SJSA1 (cell line): ENCODE data around the gene BCL2L15. TPM values are rescaled to one million over a fixed set of nuclear protein-coding genes. Genes with fewer than 3 reads are reported as not detected.

Experiments
- DNase-seq, 2 experiments: peaks; one replicate each; pipeline ENCODE4 v3.0.0-alpha.2; 2015 to 2020; ENCODE audit warnings: low spot score in 2 of 2, low read depth in 1 of 2
- H3K27ac ChIP-seq: fragments of 250-450 bp; sonication (Bioruptor Pico); 2 replicates; pipeline ENCODE4 v1.5.1; 2020; ENCODE audit warnings: mild to moderate bottlenecking, moderate library complexity
- H3K27me3 ChIP-seq: fragments of 250-450 bp; sonication (Bioruptor Pico); replicated peaks from 2 replicates; pipeline ENCODE4 v1.5.1; 2020; ENCODE audit warnings: mild to moderate bottlenecking, moderate library complexity
- H3K36me3 ChIP-seq: fragments of 250-450 bp; sonication (Bioruptor Pico); 2 replicates; pipeline ENCODE4 v1.5.1; 2020; ENCODE audit warnings: mild to moderate bottlenecking
- H3K4me1 ChIP-seq: fragments of 250-450 bp; sonication (Bioruptor Pico); replicated peaks from 2 replicates; pipeline ENCODE4 v1.6.1; 2021; ENCODE audit warnings: mild to moderate bottlenecking
- H3K4me3 ChIP-seq: fragments of 250-450 bp; sonication (Bioruptor Pico); 2 replicates; pipeline ENCODE4 v1.5.1; 2020; ENCODE audit warnings: mild to moderate bottlenecking
- H3K9me3 ChIP-seq: fragments of 250-450 bp; sonication (Bioruptor Pico); replicated peaks from 2 replicates; pipeline ENCODE4 v1.5.1; 2020; ENCODE audit warnings: mild to moderate bottlenecking
- total RNA-seq: library from RNA; depleted of rRNA; stranded (reverse); fragments of >200 nt; shearing (Covaris generic); gene quantifications from 2 replicates; pipeline ENCODE4 v1.2.3, GENCODE V29; 2014

The BCL2L15 gene
- total RNA-seq, 1 experiment from 2014 or later = 0.13 TPM

DNA sequence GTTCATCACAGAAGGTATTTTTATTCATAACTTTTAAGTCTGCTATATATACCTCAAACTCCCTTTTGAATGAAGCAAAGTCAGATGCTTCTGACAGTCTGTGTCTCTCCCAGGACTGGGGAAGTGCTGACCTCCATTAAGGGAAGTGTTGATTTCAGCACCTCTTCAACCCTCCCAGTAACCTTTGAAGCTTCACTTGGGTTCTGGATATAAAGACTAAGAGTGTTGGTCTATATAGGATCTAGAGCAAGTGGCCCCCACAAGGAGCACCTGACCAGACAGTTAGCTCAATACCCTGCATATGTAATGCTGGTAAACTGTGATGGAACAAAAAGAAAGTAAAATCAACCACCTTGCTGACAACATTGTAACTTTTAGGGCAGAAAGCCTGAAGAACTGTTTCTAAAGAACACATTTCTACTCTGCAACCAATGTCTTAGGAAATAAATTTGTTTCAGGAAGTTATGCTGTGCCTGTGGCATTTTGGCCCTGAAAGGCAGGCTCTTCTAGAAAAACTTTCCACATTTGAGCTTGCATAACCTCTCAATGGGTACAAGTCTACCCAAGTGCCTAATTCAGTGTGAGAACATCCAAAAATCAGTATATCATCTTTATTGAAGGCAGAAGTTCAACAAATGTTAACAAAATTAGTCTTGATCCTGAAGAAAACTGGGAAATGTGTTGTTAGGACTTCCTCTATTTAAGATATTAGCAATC lies 15.0 kb downstream of the BCL2L15 start:
- no peaks in the 10 kb centered on the region for H3K36me3 ChIP-seq
- no peak overlapping the region for H3K27ac ChIP-seq
- no peaks in the 10 kb centered on the region for H3K9me3 ChIP-seq
- H3K4me1 ChIP-seq = peaks cover 27% of the 10 kb centered on the region
- no peak overlapping the region for H3K4me3 ChIP-seq
- DNase-seq = no peak
- no peaks in the 10 kb centered on the region for H3K27me3 ChIP-seq

DNA sequence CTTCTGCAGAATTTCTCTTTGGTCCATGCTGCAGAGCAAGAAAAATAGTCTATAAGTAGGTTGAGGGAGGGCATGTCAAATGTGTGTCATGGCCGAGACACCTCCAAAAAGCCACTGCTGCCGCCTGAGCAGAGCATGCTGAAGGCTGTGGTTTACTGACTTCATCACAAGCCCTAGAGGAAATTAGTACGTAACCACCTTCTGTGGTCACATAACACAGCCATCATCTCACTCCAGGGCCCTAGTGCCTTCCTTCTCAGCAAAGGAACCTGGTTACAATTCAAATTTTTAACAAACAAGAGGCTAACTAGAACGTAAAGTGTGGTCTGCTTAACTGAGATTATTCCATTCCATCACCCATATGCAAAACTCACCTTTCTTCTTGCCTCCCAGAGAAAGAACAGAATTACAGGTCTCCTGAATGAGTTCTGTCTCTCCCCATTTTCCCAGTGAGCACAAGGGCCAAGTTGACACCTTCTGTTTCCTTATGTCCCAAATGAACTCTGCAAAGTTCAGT lies 15.7 kb downstream of the BCL2L15 start, which contains the start of gene PTPN22:
Gene PTPN22, minus strand, starts transcription at position 116 of the 517 bp plus-strand sequence.
- H3K36me3 ChIP-seq = no peaks in the 10 kb centered on the region
- DNase-seq = peak in 1 of 2 experiments; percentile 27
- no peak within 1 kb of the TSS for H3K27ac ChIP-seq
- no peaks in the 10 kb centered on the region for H3K9me3 ChIP-seq
- no peak within 1 kb of the TSS for H3K4me3 ChIP-seq
- H3K4me1 ChIP-seq = peaks cover 27% of the 10 kb centered on the region
- H3K27me3 ChIP-seq = no peaks in the 10 kb centered on the region

DNA sequence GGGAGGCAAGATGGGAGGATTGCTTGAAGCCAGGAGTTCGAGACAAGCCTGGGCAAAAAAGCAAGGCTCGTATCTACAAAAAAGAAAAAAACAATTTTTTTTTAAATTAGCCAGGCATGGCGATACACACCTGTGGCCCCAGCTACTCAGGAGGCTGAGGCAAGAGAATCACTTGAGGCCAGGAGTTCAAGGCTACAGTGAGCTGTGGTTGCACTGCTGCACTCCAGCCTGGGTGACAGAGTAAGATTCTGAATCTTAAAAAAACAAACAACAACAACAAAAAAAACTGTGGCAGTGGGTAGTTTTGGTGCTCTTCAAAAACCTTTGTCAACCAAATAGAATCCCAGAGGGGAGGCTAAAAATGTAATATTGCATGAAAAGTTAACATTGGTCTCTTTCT lies 16.6 kb downstream of the BCL2L15 start:
- no peak for DNase-seq
- no peaks in the 10 kb centered on the region for H3K9me3 ChIP-seq
- H3K4me3 ChIP-seq = no peak overlapping the region
- peaks cover 27% of the 10 kb centered on the region for H3K4me1 ChIP-seq
- H3K36me3 ChIP-seq = no peaks in the 10 kb centered on the region
- H3K27me3 ChIP-seq = no peaks in the 10 kb centered on the region
- no peak overlapping the region for H3K27ac ChIP-seq

DNA sequence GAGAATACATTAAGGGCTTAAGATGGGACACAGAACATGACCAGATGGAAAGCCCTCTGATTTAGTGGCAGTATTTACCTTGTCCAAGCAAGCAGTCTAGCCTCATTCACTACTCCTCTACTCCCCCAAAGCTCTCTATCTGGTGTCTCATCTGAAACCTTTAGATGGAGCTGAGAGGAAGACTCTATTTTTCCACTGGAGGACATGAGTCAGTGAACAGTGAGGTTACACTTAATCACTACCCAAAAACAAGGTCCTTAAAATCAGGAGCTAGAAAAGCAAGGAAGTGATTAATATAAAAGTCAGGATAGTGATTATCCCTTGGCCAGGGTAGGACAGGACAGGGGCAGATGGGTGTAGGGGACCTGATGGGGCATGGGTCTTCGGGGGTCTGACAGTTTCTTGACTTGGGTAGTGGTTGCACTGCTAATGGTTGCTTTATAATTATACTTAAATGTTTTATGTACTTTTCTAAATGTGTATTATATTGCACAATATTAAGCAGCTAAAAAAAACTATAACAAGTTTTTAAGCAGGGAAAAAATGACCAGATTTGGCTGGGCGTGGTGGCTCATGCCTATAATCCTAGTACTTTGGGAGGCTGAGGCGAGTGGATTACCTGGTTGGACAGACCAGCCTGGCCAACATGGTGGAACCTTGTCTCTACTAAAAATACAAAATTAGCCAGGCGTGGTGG lies 18.8 kb downstream of the BCL2L15 start:
- H3K36me3 ChIP-seq = no peaks in the 10 kb centered on the region
- no peak overlapping the region for H3K4me3 ChIP-seq
- peaks cover 27% of the 10 kb centered on the region for H3K4me1 ChIP-seq
- H3K9me3 ChIP-seq = no peaks in the 10 kb centered on the region
- DNase-seq = no peak
- H3K27ac ChIP-seq = no peak overlapping the region
- no peaks in the 10 kb centered on the region for H3K27me3 ChIP-seq

DNA sequence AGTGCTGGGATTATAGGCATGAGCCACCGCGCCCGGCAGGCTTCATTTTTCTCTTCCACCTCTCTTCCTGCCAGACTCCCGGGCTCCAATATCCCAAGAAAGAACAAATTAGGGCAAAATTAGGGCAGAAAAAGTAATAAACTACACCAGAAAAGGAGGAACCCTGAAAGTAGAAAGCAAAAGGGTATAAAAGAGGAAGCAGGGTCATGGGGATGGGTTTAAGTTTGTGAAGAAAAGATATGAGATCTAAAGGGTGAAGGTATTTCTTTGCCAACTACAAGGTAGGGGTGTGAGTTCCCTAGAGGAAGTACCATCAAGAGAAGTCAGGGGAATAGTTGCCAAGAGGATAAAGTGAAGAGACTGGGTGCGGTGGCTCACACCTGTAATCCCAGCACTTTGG lies 25.7 kb downstream of the BCL2L15 start:
- Histone ChIP-seq H3K9me3 (no peaks in the 10 kb centered on the region), H3K27ac (peak overlapping the region; percentile 89), H3K36me3 (no peaks in the 10 kb centered on the region), H3K4me3 (no peak overlapping the region), H3K4me1 (peaks cover 25% of the 10 kb centered on the region), H3K27me3 (no peaks in the 10 kb centered on the region)
- DNase-seq = no peak

DNA sequence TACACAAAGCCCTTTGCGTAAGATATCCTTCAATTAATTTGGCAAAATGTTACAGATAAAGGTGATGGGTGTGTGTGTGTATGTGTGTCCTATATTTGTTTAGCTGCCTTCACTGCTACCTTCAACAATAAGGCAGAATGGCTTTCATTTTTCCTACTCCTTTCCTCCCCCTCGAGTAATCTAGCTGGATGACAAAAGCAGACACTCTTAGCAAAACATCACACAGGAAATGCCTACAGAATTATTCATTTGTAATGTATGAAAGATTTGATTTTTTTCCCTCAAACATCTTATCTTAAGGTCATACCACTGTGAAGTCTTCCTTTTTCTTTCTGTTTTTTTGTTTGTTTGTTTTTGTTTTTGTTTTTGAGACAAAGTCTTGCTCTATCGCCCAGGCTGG lies 26.5 kb downstream of the BCL2L15 start:
- H3K4me1 ChIP-seq = peaks cover 25% of the 10 kb centered on the region
- H3K27ac ChIP-seq = peak overlapping the region; percentile 89
- DNase-seq = peak in 1 of 2 experiments; percentile 84
- no peaks in the 10 kb centered on the region for H3K36me3 ChIP-seq
- H3K9me3 ChIP-seq = no peaks in the 10 kb centered on the region
- peak overlapping the region; percentile 7 for H3K4me3 ChIP-seq
- no peaks in the 10 kb centered on the region for H3K27me3 ChIP-seq

DNA sequence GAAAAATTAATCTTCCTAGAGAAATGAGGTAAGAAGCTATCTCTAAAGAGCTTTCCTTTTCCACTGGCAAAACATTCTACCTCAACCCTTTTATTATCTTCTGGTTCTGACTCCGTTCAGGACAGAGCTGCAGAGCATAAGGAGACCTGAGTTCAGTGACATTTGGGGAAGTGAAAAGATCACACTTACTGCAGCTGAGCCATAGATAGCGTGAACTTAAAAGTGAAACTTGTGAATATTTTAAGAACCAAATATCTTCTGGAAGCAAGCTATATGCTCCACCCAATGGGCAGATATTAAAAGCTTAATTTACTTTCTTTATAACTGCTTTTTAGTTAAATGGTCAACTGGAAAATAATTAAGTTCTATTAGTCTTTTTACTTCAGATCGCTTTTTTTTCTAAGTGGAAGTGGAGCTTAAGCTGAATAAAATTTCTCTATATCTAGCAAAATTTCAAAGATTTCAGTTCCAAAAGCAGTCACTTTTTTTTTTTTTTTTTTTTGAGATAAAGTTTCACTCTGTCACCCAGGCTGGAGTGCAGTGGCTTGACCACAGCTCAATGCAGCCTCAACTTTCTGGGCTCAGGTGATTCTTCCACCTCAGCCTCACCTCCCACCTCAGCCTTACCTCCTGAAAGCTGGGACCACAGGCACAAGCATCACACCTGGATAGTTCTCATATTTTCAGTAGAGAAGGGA lies 27.8 kb downstream of the BCL2L15 start:
- no peaks in the 10 kb centered on the region for H3K27me3 ChIP-seq
- peaks cover 25% of the 10 kb centered on the region for H3K4me1 ChIP-seq
- DNase-seq = no peak
- H3K36me3 ChIP-seq = no peaks in the 10 kb centered on the region
- no peaks in the 10 kb centered on the region for H3K9me3 ChIP-seq
- H3K4me3 ChIP-seq = no peak overlapping the region
- no peak overlapping the region for H3K27ac ChIP-seq

DNA sequence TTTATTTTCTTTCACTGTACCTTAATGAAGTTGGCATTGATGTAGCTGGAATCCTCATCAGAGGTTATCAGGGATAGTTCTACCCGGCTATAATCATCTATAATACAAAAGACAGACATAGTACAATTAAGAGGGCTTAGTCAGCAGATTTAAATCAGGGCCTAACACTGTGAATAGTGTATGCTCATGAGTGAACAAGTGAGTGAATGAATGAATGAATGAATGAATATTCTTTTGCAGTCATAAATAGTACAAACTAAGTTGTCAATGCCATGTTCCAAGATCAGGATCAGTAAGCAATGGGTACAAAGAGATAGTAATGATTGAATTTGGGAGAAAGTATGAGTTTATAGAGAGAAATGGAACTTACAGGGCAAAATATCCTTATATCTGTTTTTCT lies 28.4 kb downstream of the BCL2L15 start:
- DNase-seq = no peak
- Histone ChIP-seq H3K27me3 (no peaks in the 10 kb centered on the region), H3K4me1 (peaks cover 25% of the 10 kb centered on the region), H3K36me3 (no peaks in the 10 kb centered on the region), H3K4me3 (no peak overlapping the region), H3K9me3 (no peaks in the 10 kb centered on the region), H3K27ac (no peak overlapping the region)

DNA sequence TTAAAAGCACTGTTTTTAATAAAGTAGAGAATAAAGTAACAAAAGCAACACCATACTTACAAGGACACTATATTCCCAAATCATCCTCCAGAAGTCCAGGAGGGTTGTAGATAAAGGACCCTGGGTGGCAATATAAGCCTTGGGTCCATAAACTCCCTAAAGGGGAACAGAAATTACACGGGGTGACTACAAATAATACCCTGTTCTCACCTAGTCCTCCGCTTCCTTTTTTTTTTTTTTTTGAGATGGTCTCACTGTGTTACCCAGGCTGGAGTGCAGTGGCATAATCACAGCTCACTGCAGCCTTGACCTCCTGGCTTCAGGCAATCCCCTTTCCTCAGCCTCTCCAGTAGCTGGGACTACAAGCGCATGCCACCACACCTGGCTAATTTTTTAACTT lies 29.0 kb downstream of the BCL2L15 start:
- H3K9me3 ChIP-seq = no peaks in the 10 kb centered on the region
- no peak overlapping the region for H3K4me3 ChIP-seq
- no peak overlapping the region for H3K27ac ChIP-seq
- peaks cover 25% of the 10 kb centered on the region for H3K4me1 ChIP-seq
- H3K36me3 ChIP-seq = no peaks in the 10 kb centered on the region
- DNase-seq = no peak
- H3K27me3 ChIP-seq = no peaks in the 10 kb centered on the region

DNA sequence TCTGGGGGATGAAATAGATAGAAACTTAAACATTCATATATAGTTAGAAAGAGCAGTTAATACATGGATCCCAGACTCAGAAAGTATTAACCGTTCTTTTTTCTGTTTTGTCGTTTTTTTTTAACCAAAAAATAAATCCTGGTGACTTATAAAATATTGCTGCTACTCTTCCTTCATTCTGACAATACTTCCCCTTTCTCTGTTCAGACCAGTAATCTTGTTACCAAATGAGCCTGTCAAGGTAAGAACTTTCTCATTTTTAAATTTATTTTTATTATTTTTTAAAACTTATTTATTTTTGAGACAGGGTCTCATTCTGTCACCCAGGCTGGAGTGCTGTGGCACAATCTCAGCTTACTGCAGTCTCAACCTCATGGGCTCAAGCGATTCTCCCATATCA lies 29.6 kb downstream of the BCL2L15 start:
- Histone ChIP-seq H3K36me3 (no peaks in the 10 kb centered on the region), H3K4me1 (peaks cover 25% of the 10 kb centered on the region), H3K9me3 (no peaks in the 10 kb centered on the region), H3K27ac (no peak overlapping the region), H3K27me3 (no peaks in the 10 kb centered on the region), H3K4me3 (no peak overlapping the region)
- no peak for DNase-seq

DNA sequence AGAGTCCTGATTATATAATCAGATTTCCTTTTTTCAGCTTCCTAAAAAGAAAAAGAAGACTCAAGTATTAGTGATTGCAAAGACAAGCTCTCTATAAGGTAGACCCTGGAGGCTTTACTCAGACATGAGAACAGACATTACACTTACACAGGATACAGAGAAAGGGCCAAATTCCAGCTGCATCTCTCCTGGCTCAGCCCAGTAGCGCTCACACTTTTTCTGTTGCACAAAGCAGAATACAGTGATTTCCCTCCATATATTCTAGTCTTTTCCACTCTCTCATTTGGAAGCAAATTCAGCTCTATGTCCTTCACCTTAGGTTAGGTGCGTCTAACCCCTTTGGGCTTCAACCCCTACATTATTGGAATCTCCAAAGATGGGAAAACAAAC lies 31.0 kb downstream of the BCL2L15 start:
- no peaks in the 10 kb centered on the region for H3K9me3 ChIP-seq
- H3K27me3 ChIP-seq = no peaks in the 10 kb centered on the region
- H3K36me3 ChIP-seq = no peaks in the 10 kb centered on the region
- peaks cover 20% of the 10 kb centered on the region for H3K4me1 ChIP-seq
- H3K4me3 ChIP-seq = no peak overlapping the region
- H3K27ac ChIP-seq = no peak overlapping the region
- DNase-seq = no peak

DNA sequence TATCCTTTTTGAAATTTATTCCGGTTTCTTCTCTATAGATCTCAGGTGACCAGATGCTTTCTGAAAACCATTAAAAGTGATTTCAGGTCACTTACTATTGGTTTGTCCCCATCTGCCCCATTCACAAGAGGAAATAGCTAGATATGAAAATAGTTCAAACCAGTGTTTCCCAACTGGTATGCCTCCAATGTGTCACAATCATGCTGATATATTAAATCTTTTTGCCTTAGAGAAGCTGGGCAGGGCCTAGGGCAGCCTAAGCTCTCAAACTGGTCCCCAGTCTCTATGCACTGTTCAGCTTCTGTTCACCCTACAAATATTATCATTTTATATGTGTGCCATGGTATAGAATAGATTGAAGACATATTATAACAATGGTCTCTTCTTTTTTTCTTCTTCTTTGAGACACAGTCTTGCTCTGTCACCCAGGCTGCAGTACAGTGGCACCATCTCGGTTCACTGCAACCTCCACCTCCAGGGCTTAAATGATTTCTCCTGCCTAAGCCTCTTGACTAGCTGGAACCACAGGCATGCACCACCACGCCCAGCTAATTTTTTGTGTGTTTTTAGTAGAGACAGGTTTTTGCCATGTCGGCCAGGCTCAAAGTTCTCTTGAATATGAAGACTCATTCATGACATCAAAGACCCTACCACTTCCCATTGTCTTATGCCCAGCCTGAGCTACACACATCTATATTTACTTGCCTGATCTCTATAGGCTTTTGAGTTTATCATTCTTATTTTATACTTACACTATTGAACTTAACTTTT lies 31.6 kb downstream of the BCL2L15 start:
- no peak overlapping the region for H3K27ac ChIP-seq
- no peaks in the 10 kb centered on the region for H3K27me3 ChIP-seq
- no peaks in the 10 kb centered on the region for H3K9me3 ChIP-seq
- DNase-seq = no peak
- H3K36me3 ChIP-seq = no peaks in the 10 kb centered on the region
- peaks cover 14% of the 10 kb centered on the region for H3K4me1 ChIP-seq
- H3K4me3 ChIP-seq = no peak overlapping the region

DNA sequence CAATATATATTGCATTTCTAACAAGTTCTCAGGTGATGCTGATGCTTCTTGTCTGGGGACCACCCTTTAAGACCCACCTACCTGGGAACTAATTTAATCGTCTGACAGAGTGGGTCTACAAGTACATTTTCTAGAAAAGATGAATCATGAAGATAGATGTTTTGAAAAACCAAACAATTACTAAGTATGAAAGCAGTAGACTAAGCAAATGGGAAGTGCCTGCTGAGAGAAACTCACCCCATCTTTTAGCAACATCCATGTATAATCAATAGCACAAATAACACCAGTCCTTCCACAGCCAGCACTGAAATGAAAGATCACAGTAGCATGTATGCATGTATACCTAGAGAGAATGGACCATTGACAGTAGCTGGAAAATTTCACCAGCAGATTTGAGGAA lies 33.1 kb downstream of the BCL2L15 start:
- no peak for DNase-seq
- H3K4me3 ChIP-seq = no peak overlapping the region
- H3K4me1 ChIP-seq = peaks cover under 1% of the 10 kb centered on the region; the same call in 1 of the 2 replicates
- H3K27ac ChIP-seq = no peak overlapping the region
- H3K36me3 ChIP-seq = no peaks in the 10 kb centered on the region
- no peaks in the 10 kb centered on the region for H3K27me3 ChIP-seq
- H3K9me3 ChIP-seq = no peaks in the 10 kb centered on the region
